Heart left ventricle (tissue), 16 donors: Measurements from ENCODE around the gene RNU2-1. TPM values are rescaled to one million over a fixed set of nuclear protein-coding genes. Genes with fewer than 3 reads are reported as not detected.
"Not testable (repeated sequence)": the region's sequence is repeated elsewhere in the genome, so short reads cannot be mapped to it uniquely, and the experiment has no call there.

ENCODE experiments used
- ATAC-seq, 4 donors: fragments of 200-7000 bp; cut with Tn5 transposase; one replicate each; pipeline ENCODE4 v1.9.1; 2020 to 2022; ENCODE audit warnings: moderate library complexity in 4 of 4, mild to moderate bottlenecking in 3 of 4, moderate number of reproducible peaks in 1 of 4
- DNase-seq, 5 donors: peaks; one replicate each; pipeline ENCODE4 v3.0.0-alpha.2; 2020
- H3K27ac ChIP-seq, 12 donors: fragments of 200-600 bp; sonication (generic) in 4 of 12; one replicate each; pipeline versions ENCODE4 v1.5.0 to v1.8.0; 2016 to 2022; ENCODE audit warnings: mild to moderate bottlenecking in 2 of 12
- H3K27me3 ChIP-seq, 9 donors: fragments of 200-600 bp; sonication (generic) in 2 of 9; one replicate each; pipeline versions ENCODE4 v1.5.1 to v1.8.0; 2016 to 2022; ENCODE audit warnings: mild to moderate bottlenecking in 3 of 9
- H3K36me3 ChIP-seq, 9 donors: fragments of 200-600 bp; sonication (generic) in 2 of 9; one replicate each; pipeline versions ENCODE4 v1.5.0 to v1.8.0; 2018 to 2022; ENCODE audit warnings: mild to moderate bottlenecking in 2 of 9
- H3K4me1 ChIP-seq, 12 donors: fragments of 200-600 bp; sonication (generic) in 4 of 12; one replicate each; pipeline versions ENCODE4 v1.5.0 to v1.8.0; 2016 to 2022; ENCODE audit warnings: mild to moderate bottlenecking in 3 of 12
- H3K4me3 ChIP-seq, 12 donors: fragments of 200-600 bp; sonication (generic) in 4 of 12; one replicate each; pipeline versions ENCODE4 v1.5.0 to v1.8.0; 2017 to 2022; ENCODE audit warnings: mild to moderate bottlenecking in 9 of 12, moderate library complexity in 4 of 12
- H3K9me3 ChIP-seq, 12 donors: fragments of 200-600 bp; sonication (generic) in 4 of 12; one replicate each; pipeline versions ENCODE4 v1.5.0 to v1.8.0; 2016 to 2022; ENCODE audit warnings: mild to moderate bottlenecking in 1 of 12
- POLR2A ChIP-seq, 2 donors: fragments of 450-650 bp; IDR thresholded peaks; one replicate each; pipeline ENCODE4 v1.6.1; 2017; ENCODE audit warnings: antibody characterized with exemption in 2 of 2, mild to moderate bottlenecking in 2 of 2, moderate library complexity in 2 of 2
- WGBS, 4 donors: extraction: QIAGEN DNeasy Blood & Tissue Kit in 2 of 4; methylation state at CpG; one replicate each; pipeline versions ENCODE4 v1.1.5 to v1.1.7; 2013 to 2018; 5-methylcytosine and 5-hydroxymethylcytosine counted together
- intact Hi-C, 10 donors: fragments of 100-400 bp; cut with DNase I; formaldehyde crosslinking; loops; one replicate each; pipeline versions ENCODE4 v1.11.1 to v1.14.2; 2022
- polyA plus RNA-seq, 2 donors: library from polyadenylated mRNA; stranded (reverse); fragments of 200-250 nt; gene quantifications; one replicate each; pipeline ENCODE4 v1.2.3, GENCODE V29; 2013
- total RNA-seq, 9 donors: library from RNA; depleted of rRNA in 2 of 9; stranded (reverse); fragments of >200 nt in 2 of 9; fragmentation: NEBNext Ultra II Directional in 3 of 9; extraction: Animal tissue kit (Norgen Biotek cat#: 25700) in 3 of 9; gene quantifications; one replicate each; pipeline versions ENCODE4 v1.1.0 to v1.2.4, GENCODE V29; 2016 to 2023
- TF ChIP-seq, protein P1 (sequence below), 12 donors: fragments of 200-600 bp; sonication (generic) in 4 of 12; IDR thresholded peaks; one replicate each; pipeline versions ENCODE4 v1.5.0 to v1.8.0; 2018 to 2022; ENCODE audit warnings: antibody characterized with exemption in 12 of 12, mild to moderate bottlenecking in 5 of 12
- donor health status: ischemic (EF 13 %, LVEDD 7.1; RV severe dilation, severe dysfunction).
- donor health status: healthy with polysubstance abuse.
- donor health status: DM: no; HTN: yes; CAD: no.
- donor health status: DM: no; HTN: no; CAD: no.
- donor health status: ischemic (EF 25% LVEDD 6.9; RV normal size, moderate dysfunction).
- donor health status: ischemic (EF 25% LVEDD 5.7; RV mildly dilated, moderate dysfunction).
- donor health status: healthy.
- donor health status: DM: yes; HTN: yes; CAD: no.
- donor health status: ischemic (EF 35%, LVEDD 5.7; RV mildly dilated, moderate dysfunction).
- donor health status: nonischemic (EF 11% LVEDD 7.7; RV severe dilation, severe dysfunction).
- donor health status: DM: yes; HTN: yes; CAD: no.
- donor health status: PGD.
- donor health status: ischemic (EF 29% LVEDD 5.4; RV normal size, mild dysfunction).
- donor health status: nonischemic (EF 23%, LVEDD 6.1; RV moderate dilation, normal function).

RNU2-1 gene
- total and polyA plus RNA-seq, 11 donors, result 404 to 5,003 (median 3,408) TPM; not detected in 4

- peak overlapping the region in 1 of 12 donors; percentile 76 for H3K4me3 ChIP-seq
- H3K4me1 ChIP-seq, result peaks cover 0 to 35% (median 12%) of the 10 kb centered on the region in 12 donors
- no peak for TF ChIP-seq POLR2A (IDR thresholded peaks at IDR 0.05)
- TF ChIP-seq, protein P1, sequence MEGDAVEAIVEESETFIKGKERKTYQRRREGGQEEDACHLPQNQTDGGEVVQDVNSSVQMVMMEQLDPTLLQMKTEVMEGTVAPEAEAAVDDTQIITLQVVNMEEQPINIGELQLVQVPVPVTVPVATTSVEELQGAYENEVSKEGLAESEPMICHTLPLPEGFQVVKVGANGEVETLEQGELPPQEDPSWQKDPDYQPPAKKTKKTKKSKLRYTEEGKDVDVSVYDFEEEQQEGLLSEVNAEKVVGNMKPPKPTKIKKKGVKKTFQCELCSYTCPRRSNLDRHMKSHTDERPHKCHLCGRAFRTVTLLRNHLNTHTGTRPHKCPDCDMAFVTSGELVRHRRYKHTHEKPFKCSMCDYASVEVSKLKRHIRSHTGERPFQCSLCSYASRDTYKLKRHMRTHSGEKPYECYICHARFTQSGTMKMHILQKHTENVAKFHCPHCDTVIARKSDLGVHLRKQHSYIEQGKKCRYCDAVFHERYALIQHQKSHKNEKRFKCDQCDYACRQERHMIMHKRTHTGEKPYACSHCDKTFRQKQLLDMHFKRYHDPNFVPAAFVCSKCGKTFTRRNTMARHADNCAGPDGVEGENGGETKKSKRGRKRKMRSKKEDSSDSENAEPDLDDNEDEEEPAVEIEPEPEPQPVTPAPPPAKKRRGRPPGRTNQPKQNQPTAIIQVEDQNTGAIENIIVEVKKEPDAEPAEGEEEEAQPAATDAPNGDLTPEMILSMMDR (IDR thresholded peaks at IDR 0.05), result no peak
- intact Hi-C loops, result loop anchor here in 4 of 10 donors (5.0 to 10.0 kb wide), 3 partner anchors 38 to 186 kb away; partner anchors contain the start of genes RND2 (in 2 of the 4), VAT1 (in 2 of the 4) and NBR1 (in 1 of the 4)
- no peaks in the 10 kb centered on the region for H3K27me3 ChIP-seq
- peak overlapping the region in 4 of 12 donors; percentile 83 to 95 (median 86) for H3K27ac ChIP-seq
- no peaks in the 10 kb centered on the region for H3K9me3 ChIP-seq
- no peak for DNase-seq
- H3K36me3 ChIP-seq, result peaks cover 0 to 72% (median 54%) of the 10 kb centered on the region in 9 donors
- 72 to 79% (median 77%) methylated on average over 3 of the region's 3 CpGs for WGBS, 4 donors
- ATAC-seq, result no peak
These were observed 23.2 kb downstream of the RNU2-1 start for GRCh38 chr17:43210576-43210975.

- H3K27ac ChIP-seq, H3K4me3 ChIP-seq, intact Hi-C loops, H3K9me3 ChIP-seq, H3K4me1 ChIP-seq, DNase-seq, ATAC-seq, H3K27me3 ChIP-seq: not testable (repeated sequence)
- WGBS, 4 donors, result 95 to 100% (median 96%) methylated on average over 3 of the region's 3 CpGs
- H3K36me3 ChIP-seq, result peaks cover 0 to 100% (median 100%) of the 10 kb centered on the region in 9 donors
These were observed 30.8 kb downstream of the RNU2-1 start for GRCh38 chr17:43203013-43203412.

DNA sequence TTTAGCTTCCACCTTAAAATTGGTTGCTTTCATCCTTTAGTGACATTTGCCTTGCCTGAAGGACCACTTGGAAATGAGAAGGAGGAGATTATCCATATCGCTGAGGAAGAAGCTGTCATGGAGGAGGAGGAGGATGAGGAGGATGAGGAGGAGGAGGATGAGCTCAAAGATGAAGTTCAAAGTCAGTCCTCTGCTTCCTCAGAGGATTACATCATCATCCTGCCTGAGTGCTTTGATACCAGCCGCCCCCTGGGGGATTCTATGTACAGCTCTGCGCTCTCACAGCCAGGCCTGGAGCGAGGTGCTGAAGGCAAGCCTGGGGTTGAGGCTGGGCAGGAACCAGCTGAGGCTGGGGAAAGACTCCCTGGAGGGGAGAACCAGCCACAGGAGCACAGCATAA lies 33.6 kb downstream of the RNU2-1 start:
- TF ChIP-seq POLR2A (IDR thresholded peaks at IDR 0.05), result no peak
- TF ChIP-seq, protein P1 (IDR thresholded peaks at IDR 0.05), result no peak
- Histone ChIP-seq H3K36me3 (peaks cover 0 to 100% (median 100%) of the 10 kb centered on the region in 9 donors), H3K4me3 (no peak overlapping the region), H3K4me1 (no peaks in the 10 kb centered on the region), H3K27me3 (no peaks in the 10 kb centered on the region), H3K9me3 (no peaks in the 10 kb centered on the region), H3K27ac (no peak overlapping the region)
- no peak for DNase-seq
- intact Hi-C loops, result no loop called here
- 67 to 81% (median 73%) methylated on average over 4 of the region's 4 CpGs for WGBS, 4 donors
- ATAC-seq, result no peak

DNA sequence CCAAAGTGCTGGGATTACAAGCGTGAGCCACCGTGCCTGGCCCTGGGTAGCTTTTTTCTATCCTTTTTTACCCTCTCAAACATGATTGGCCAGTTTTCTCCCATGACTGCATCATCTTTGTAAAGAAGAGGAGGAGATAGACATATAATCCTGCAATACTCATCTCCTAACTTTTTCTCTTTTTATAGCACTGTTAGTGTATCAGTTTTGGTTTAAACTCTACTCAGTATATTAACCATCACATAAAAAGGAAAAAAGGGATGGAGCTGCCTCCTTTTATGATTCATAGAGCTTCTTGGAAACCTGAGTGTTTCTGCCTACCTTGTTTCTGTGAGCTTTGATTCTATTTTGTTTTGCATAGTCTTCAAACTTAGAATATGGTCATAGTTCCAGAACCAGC lies 34.1 kb downstream of the RNU2-1 start:
- H3K27me3 ChIP-seq, result no peaks in the 10 kb centered on the region
- no peak overlapping the region for H3K27ac ChIP-seq
- ATAC-seq, result no peak
- peaks cover 3 to 100% (median 100%) of the 10 kb centered on the region in 9 donors for H3K36me3 ChIP-seq
- DNase-seq, result no peak
- intact Hi-C loops, result no loop called here
- H3K9me3 ChIP-seq, result no peaks in the 10 kb centered on the region
- H3K4me3 ChIP-seq, result no peak overlapping the region
- WGBS, 4 donors, result 91 to 94% (median 92%) methylated on average over 2 of the region's 2 CpGs
- TF ChIP-seq POLR2A (IDR thresholded peaks at IDR 0.05), result no peak
- H3K4me1 ChIP-seq, result no peaks in the 10 kb centered on the region

GRCh38 chr17:43193251-43193650 lies 40.5 kb downstream of the RNU2-1 start:
- 88 to 99% (median 94%) methylated on average over 5 of the region's 5 CpGs for WGBS, 4 donors
- DNase-seq (no peak), ATAC-seq (no peak)
- H3K9me3 ChIP-seq, result no peaks in the 10 kb centered on the region
- no peaks in the 10 kb centered on the region for H3K4me1 ChIP-seq
- H3K36me3 ChIP-seq, result peaks cover 7 to 100% (median 100%) of the 10 kb centered on the region in 9 donors
- H3K27ac ChIP-seq, result no peak overlapping the region
- H3K4me3 ChIP-seq, result no peak overlapping the region
- H3K27me3 ChIP-seq, result no peaks in the 10 kb centered on the region
- intact Hi-C loops, result no loop called here
- no peak for TF ChIP-seq POLR2A (IDR thresholded peaks at IDR 0.05)
- TF ChIP-seq, protein P1 (IDR thresholded peaks at IDR 0.05), result no peak

DNA sequence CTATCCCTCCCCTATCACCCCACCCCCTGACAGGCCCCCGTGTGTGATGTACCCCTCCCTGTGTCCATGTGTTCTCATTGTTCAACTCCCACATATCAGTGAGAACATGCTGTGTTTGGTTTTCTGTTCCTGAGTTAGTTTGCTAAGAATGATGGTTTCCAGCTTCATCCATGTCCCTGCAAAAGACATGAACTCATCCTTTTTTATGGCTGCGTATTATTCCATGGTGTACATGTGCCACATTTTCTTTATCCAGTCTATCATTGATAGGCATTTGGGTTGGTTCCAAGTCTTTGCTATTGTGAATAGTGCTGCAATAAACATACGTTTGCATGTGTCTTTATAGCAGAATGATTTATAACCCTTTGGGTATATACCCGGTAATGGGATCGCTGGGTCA lies 47.1 kb downstream of the RNU2-1 start:
- ATAC-seq, H3K4me1 ChIP-seq, H3K27ac ChIP-seq, intact Hi-C loops, H3K4me3 ChIP-seq, H3K27me3 ChIP-seq, DNase-seq, H3K9me3 ChIP-seq: not testable (repeated sequence)
- peaks cover 4 to 100% (median 98%) of the 10 kb centered on the region in 9 donors for H3K36me3 ChIP-seq
- 94 to 96% (median 95%) methylated on average over 5 of the region's 5 CpGs for WGBS, 4 donors
